Suprapubic skin (tissue), 4 donors: ENCODE measurements around the gene FDXR. TPM values are rescaled to one million over a fixed set of nuclear protein-coding genes. Genes with fewer than 3 reads are reported as not detected.

Experiments used
- DNase-seq, 2 donors: peaks; one replicate each; pipeline ENCODE4 v3.0.0-alpha.2; 2019; ENCODE audit warnings: low spot score in 2 of 2
- H3K27ac ChIP-seq: fragments of 200-600 bp; sonication (generic); one replicate; pipeline ENCODE4 v1.5.1; 2019
- H3K27me3 ChIP-seq: fragments of 200-600 bp; sonication (generic); one replicate; pipeline ENCODE4 v1.5.1; 2019
- H3K36me3 ChIP-seq: fragments of 200-600 bp; sonication (generic); one replicate; pipeline ENCODE4 v1.5.1; 2019
- H3K4me1 ChIP-seq: fragments of 200-600 bp; sonication (generic); one replicate; pipeline ENCODE4 v1.5.1; 2019
- H3K4me3 ChIP-seq: fragments of 200-600 bp; sonication (generic); one replicate; pipeline ENCODE4 v1.5.1; 2019; ENCODE audit warnings: mild to moderate bottlenecking
- H3K9me3 ChIP-seq: fragments of 200-600 bp; sonication (generic); one replicate; pipeline ENCODE4 v1.5.1; 2019
- EP300 ChIP-seq: sonication (generic); formaldehyde crosslinking; IDR thresholded peaks from one replicate; pipeline ENCODE4 v1.6.1; 2017; ENCODE audit warnings: antibody characterized with exemption
- POLR2A ChIP-seq, 2 donors: fragments of 450-650 bp; IDR thresholded peaks; one replicate each; pipeline ENCODE4 v1.6.1; 2017; ENCODE audit warnings: antibody characterized with exemption in 2 of 2, mild to moderate bottlenecking in 2 of 2, moderate library complexity in 2 of 2
- POLR2AphosphoS5 ChIP-seq, 3 donors: sonication (generic); formaldehyde crosslinking; IDR thresholded peaks; one replicate each; pipeline ENCODE4 v1.6.1; 2017; ENCODE audit warnings: antibody characterized with exemption in 3 of 3
- whole genome bisulfite sequencing: methylation state at CpG from one replicate; pipeline ENCODE4 v1.1.5; 2018; 5-methylcytosine and 5-hydroxymethylcytosine counted together
- total RNA-seq, 4 donors: library from RNA; depleted of rRNA; stranded (reverse); fragments of >200 nt; gene quantifications; one replicate each; pipeline ENCODE4 v1.1.0, GENCODE V29; 2016
- TF ChIP-seq, protein P1 (sequence below), 2 donors: fragments of 200-600 bp in 1 of 2; fragments of 450-650 bp in 1 of 2; sonication (generic) in 1 of 2; IDR thresholded peaks; one replicate each; pipeline ENCODE4 v1.5.1; 2016 to 2019; ENCODE audit warnings: antibody characterized with exemption in 2 of 2, mild to moderate bottlenecking in 1 of 2, moderate library complexity in 1 of 2

FDXR gene
- total RNA-seq, 4 donors from 2014 or later: 19.1 to 34.1 (median 24.7) TPM

DNA sequence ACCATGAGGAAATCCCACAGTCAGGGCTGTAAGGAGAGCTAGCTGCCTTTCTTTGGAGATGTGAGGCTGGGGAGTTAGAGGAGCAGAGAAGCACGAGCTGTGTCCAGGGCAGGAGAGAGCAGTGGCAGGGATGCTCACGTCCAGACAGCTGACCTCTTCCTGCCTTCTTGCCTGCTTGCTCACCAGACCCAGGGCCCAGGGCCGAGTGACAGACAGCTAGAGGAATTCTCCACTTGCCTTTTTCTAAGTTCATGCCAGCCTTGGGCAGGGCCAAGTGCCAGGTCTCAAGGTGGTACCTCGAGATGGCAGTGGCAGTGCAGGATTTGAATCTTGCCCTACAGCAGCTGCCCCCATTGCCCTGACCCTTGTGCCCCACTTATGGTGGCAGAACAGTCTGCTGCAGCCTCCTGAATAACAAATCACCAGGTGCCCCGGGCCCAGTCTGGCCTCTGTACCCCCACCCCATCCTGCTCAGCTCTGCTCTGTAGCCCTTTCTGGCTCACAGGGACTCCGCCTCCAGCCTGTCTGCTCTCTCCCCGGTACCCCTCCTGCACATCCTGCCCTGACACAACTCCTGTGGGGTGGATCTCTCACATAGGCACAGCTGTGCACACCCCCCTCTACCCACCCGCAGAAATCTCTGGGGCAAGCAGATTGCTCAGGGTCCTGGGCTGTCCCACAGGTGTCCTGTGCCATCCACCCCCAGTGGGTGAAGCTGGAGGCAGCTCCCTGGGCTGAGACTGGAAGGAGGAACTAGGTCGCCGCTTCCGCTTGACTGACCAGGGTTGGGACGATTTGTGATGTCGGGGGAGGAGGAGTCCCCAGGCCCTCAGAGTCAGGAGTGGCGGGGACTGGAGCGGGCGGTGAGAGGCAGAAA, 39.1 kb downstream of the FDXR start:
- no peaks in the 10 kb centered on the region for H3K27me3 ChIP-seq
- H3K4me1 ChIP-seq: no peaks in the 10 kb centered on the region
- H3K36me3 ChIP-seq: peaks cover 21% of the 10 kb centered on the region
- 84% methylated on average over 13 of the region's 16 CpGs for WGBS
- no peak for DNase-seq
- H3K4me3 ChIP-seq: no peak overlapping the region
- TF ChIP-seq EP300 (no peak), POLR2A (IDR thresholded peaks at IDR 0.05) (no peak), POLR2AphosphoS5 (IDR thresholded peaks at IDR 0.05) (no peak)
- TF ChIP-seq, protein P1, sequence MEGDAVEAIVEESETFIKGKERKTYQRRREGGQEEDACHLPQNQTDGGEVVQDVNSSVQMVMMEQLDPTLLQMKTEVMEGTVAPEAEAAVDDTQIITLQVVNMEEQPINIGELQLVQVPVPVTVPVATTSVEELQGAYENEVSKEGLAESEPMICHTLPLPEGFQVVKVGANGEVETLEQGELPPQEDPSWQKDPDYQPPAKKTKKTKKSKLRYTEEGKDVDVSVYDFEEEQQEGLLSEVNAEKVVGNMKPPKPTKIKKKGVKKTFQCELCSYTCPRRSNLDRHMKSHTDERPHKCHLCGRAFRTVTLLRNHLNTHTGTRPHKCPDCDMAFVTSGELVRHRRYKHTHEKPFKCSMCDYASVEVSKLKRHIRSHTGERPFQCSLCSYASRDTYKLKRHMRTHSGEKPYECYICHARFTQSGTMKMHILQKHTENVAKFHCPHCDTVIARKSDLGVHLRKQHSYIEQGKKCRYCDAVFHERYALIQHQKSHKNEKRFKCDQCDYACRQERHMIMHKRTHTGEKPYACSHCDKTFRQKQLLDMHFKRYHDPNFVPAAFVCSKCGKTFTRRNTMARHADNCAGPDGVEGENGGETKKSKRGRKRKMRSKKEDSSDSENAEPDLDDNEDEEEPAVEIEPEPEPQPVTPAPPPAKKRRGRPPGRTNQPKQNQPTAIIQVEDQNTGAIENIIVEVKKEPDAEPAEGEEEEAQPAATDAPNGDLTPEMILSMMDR (IDR thresholded peaks at IDR 0.05): no peak
- no peak overlapping the region for H3K27ac ChIP-seq
- H3K9me3 ChIP-seq: no peaks in the 10 kb centered on the region

- H3K9me3 ChIP-seq: no peaks in the 10 kb centered on the region
- peaks cover 20% of the 10 kb centered on the region for H3K36me3 ChIP-seq
- H3K27me3 ChIP-seq: no peaks in the 10 kb centered on the region
- no peak overlapping the region for H3K4me3 ChIP-seq
- TF ChIP-seq POLR2AphosphoS5 (IDR thresholded peaks at IDR 0.05) (no peak), POLR2A (IDR thresholded peaks at IDR 0.05) (no peak), EP300 (no peak)
- TF ChIP-seq, protein P1 (IDR thresholded peaks at IDR 0.05): no peak
- no peak for DNase-seq
- H3K4me1 ChIP-seq: no peaks in the 10 kb centered on the region
- WGBS: 87% methylated on average over 7 of the region's 9 CpGs
- no peak overlapping the region for H3K27ac ChIP-seq
Observed at GRCh38 chr17:74832421-74832820, 40.4 kb downstream of the FDXR start.

- H3K36me3 ChIP-seq: peaks cover 11% of the 10 kb centered on the region
- WGBS: 82% methylated on average over 21 of the region's 22 CpGs
- DNase-seq: no peak
- H3K4me1 ChIP-seq: no peaks in the 10 kb centered on the region
- no peak for TF ChIP-seq POLR2AphosphoS5 (IDR thresholded peaks at IDR 0.05)
- TF ChIP-seq, protein P1 (IDR thresholded peaks at IDR 0.05): no peak
- TF ChIP-seq EP300: no peak
- TF ChIP-seq POLR2A (IDR thresholded peaks at IDR 0.05): no peak
- H3K27me3 ChIP-seq: no peaks in the 10 kb centered on the region
- H3K9me3 ChIP-seq: no peaks in the 10 kb centered on the region
- no peak overlapping the region for H3K27ac ChIP-seq
- no peak overlapping the region for H3K4me3 ChIP-seq
Observed at GRCh38 chr17:74831444-74832146, 41.2 kb downstream of the FDXR start.

DNA sequence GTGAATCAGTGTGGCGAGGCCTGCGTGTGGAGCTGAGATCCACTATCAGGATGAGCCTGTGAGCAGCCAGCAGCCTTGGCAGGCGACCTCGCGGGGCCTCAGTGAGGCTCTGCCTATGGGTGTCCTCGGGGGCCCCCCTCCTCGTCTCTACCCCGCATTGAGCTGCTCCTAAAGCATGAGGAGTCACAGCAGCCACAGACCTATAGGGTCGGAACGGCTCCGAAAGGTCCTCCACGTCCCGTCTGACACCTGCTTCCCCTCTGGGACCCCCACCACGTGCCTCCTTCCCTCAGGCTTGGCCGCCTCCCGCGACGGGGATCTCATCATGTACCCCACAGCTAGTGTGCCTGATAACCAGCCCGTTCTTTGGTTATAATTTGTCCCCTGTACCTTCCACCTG, 41.9 kb downstream of the FDXR start:
- Histone ChIP-seq H3K9me3 (no peaks in the 10 kb centered on the region), H3K36me3 (peaks cover 5% of the 10 kb centered on the region), H3K27ac (no peak overlapping the region), H3K27me3 (no peaks in the 10 kb centered on the region), H3K4me3 (no peak overlapping the region), H3K4me1 (no peaks in the 10 kb centered on the region)
- WGBS: 86% methylated on average over 18 of the region's 19 CpGs
- TF ChIP-seq, protein P1 (IDR thresholded peaks at IDR 0.05): no peak
- TF ChIP-seq POLR2A (IDR thresholded peaks at IDR 0.05) (no peak), POLR2AphosphoS5 (IDR thresholded peaks at IDR 0.05) (no peak), EP300 (no peak)
- no peak for DNase-seq

DNA sequence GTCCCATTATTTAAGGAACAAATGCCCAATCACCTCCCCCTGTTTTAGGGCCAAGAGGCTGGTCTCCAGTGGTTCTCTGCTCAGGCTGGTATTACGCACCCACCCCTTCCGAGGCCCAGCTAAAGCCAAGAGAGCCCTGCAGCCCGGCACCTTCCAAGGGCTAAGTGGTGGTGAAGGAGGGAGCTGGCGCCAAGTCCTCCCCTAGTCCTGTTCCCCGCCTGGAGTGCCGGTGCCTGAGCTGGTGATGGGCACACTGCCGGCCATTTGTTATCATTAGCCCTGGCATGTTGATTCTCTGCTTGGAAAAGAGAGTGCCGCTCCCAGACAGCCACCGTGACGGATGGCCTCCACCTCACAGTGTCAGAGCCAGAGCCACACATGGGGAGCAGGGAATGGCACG, 45.0 kb downstream of the FDXR start:
- Histone ChIP-seq H3K27me3 (no peaks in the 10 kb centered on the region), H3K36me3 (peaks cover 5% of the 10 kb centered on the region), H3K4me1 (peaks cover 9% of the 10 kb centered on the region), H3K4me3 (no peak overlapping the region), H3K9me3 (no peaks in the 10 kb centered on the region), H3K27ac (no peak overlapping the region)
- TF ChIP-seq POLR2A (IDR thresholded peaks at IDR 0.05) (no peak), POLR2AphosphoS5 (IDR thresholded peaks at IDR 0.05) (no peak), EP300 (no peak)
- TF ChIP-seq, protein P1 (IDR thresholded peaks at IDR 0.05): no peak
- WGBS: 83% methylated on average over 5 of the region's 11 CpGs
- DNase-seq: no peak
